ENCODE results near the gene CEP85.

The CEP85 gene

GRCh38 chr1:26278303-26278702 lies 44.3 kb downstream of the CEP85 start:
- Histone ChIP-seq H3K36me3 (ENCODE audit: insufficient read depth) (no peaks in the 10 kb centered on the region; the same call in 1 of the 2 replicates), H3K4me3 (IDR thresholded peaks at IDR 0.05; ENCODE audit: insufficient read depth, low read depth, low read length) (no peak overlapping the region), H3K9ac (no peak overlapping the region), H4K20me1 (ENCODE audit: insufficient read depth) (no peaks in the 10 kb centered on the region), H3K79me2 (ENCODE audit: insufficient read depth, low read depth) (no peaks in the 10 kb centered on the region; the same call in 1 of the 2 replicates), H3K4me2 (no peak overlapping the region), H3K27me3 (ENCODE audit: insufficient read depth, low read depth) (no peaks in the 10 kb centered on the region), H3K27ac (no peak overlapping the region), H3K4me1 (ENCODE audit: low read depth, poor library complexity, severe bottlenecking) (peaks cover 47% of the 10 kb centered on the region), H2AFZ (ENCODE audit: low read depth) (no peak overlapping the region)
- TF ChIP-seq CTCF (conservative IDR thresholded peaks at IDR 0.05; ENCODE audit: low read depth, low read length), result no peak

DNA sequence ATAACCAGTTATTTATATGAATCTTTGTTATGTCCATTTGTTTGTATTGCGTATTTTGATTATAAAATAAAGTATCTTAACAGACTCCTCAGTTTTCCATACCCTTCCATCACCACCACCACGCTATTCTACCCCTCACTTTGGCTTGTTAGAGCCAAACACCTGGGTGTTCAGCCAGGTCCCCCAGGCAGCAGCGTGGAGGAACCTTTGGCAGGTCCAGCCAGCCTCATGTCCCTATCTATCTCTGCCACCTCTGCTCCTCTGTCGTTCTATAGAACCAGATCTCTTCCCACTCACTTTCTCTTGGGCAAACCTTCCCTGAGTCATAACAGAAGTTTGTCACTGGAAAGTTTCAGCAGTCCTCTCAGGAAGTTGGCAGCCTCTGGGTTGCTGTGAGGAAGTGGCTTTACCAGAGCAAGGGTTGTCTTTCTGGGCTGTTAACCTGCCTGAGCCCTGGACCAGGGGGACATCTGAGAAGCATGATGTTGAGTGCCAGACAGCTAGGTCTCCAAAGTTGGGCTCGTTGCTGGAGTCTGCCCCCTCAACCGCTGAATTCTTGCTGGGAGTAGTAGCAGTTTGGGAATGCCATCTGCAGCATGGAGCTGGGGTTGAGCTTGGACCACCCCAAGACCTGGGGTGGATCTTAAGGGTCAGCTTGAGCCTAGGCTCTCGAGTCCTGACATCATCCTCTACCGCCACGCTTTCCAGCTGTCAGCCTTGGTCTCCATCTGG lies 44.9 kb downstream of the CEP85 start:
- peak overlapping the region; percentile 40; the same call in 1 of the 2 replicates for H3K27ac ChIP-seq
- no peaks in the 10 kb centered on the region; the same call in 1 of the 2 replicates for H3K79me2 ChIP-seq (ENCODE audit: insufficient read depth, low read depth)
- no peaks in the 10 kb centered on the region for H4K20me1 ChIP-seq (ENCODE audit: insufficient read depth)
- no peak for TF ChIP-seq CTCF (conservative IDR thresholded peaks at IDR 0.05; ENCODE audit: low read depth, low read length)
- H2AFZ ChIP-seq (ENCODE audit: low read depth), result no peak overlapping the region
- H3K9ac ChIP-seq, result peak overlapping the region; percentile 59; the same call in 1 of the 2 replicates
- H3K4me1 ChIP-seq (ENCODE audit: low read depth, poor library complexity, severe bottlenecking), result peaks cover 47% of the 10 kb centered on the region
- peak overlapping the region; percentile 87 for H3K4me2 ChIP-seq
- H3K27me3 ChIP-seq (ENCODE audit: insufficient read depth, low read depth), result no peaks in the 10 kb centered on the region
- no peak overlapping the region for H3K4me3 ChIP-seq (IDR thresholded peaks at IDR 0.05; ENCODE audit: insufficient read depth, low read depth, low read length)
- H3K36me3 ChIP-seq (ENCODE audit: insufficient read depth), result no peaks in the 10 kb centered on the region; the same call in 1 of the 2 replicates

DNA sequence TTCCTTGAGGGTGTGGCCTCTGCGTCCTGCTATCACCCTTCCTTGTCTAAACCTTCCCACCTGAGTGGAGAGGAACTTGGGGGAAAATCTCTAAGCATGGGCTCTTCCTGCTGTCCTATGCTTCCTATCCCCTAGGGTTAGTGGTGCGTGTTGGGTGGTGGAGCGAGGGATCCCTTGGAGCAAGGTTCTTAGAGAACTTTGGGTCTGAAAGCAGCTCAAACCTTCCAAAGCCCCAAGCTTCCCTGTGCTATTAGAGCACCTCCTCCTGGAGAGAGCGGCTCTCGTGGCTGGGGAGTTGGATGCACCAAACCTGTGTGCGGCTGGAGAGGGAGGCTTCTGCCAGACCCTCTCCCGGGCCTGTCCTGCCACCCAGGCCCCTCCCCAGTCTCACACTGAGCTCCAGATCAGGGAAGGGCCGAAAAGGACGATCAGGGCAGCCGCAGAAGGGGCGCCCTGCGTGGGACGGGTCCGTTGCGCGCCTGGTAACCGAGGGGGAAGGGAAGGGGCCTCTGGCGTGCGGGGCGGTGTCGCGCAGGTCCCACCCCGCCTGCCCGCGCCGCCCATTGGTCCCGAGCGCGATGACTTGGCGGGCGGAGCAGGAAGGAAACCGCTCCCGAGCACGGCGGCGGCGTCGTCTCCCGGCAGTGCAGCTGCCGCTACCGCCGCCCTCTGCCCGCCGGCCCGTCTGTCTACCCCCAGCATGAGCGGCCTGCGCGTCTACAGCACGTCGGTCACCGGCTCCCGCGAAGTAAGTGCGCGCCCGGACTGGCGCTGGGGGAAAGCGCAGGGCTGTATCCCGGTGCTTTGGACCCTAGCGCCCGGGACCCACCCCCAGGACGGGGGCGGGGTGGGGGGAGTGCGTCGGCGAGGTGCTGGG lies 45.7 kb downstream of the CEP85 start, which contains the start of gene SH3BGRL3:
Gene SH3BGRL3 (plus strand): TSS at position 631 of the 877 bp plus-strand sequence. CDS start 70 bp downstream, at position 701.
- no peaks in the 10 kb centered on the region; the same call in 1 of the 2 replicates for H3K36me3 ChIP-seq (ENCODE audit: insufficient read depth)
- H2AFZ ChIP-seq (ENCODE audit: low read depth), result peak within 1 kb of the TSS; percentile 69
- H3K79me2 ChIP-seq (ENCODE audit: insufficient read depth, low read depth), result no peaks in the 10 kb centered on the region; the same call in 1 of the 2 replicates
- peak within 1 kb of the TSS; percentile 59 for H3K9ac ChIP-seq
- H3K27ac ChIP-seq, result peak within 1 kb of the TSS; percentile 40
- H3K4me3 ChIP-seq (IDR thresholded peaks at IDR 0.05; ENCODE audit: insufficient read depth, low read depth, low read length), result peak within 1 kb of the TSS; percentile 88
- H3K4me1 ChIP-seq (ENCODE audit: low read depth, poor library complexity, severe bottlenecking), result peaks cover 43% of the 10 kb centered on the region
- H4K20me1 ChIP-seq (ENCODE audit: insufficient read depth), result no peaks in the 10 kb centered on the region
- H3K4me2 ChIP-seq, result peak within 1 kb of the TSS; percentile 87
- no peaks in the 10 kb centered on the region for H3K27me3 ChIP-seq (ENCODE audit: insufficient read depth, low read depth)
- TF ChIP-seq CTCF (conservative IDR thresholded peaks at IDR 0.05; ENCODE audit: low read depth, low read length), result 0 out of 2 replicates have a peak, but pooled peaks have one; percentile 21

GRCh38 chr1:26280333-26281042 lies 46.5 kb downstream of the CEP85 start:
- Histone ChIP-seq H3K27me3 (ENCODE audit: insufficient read depth, low read depth) (no peaks in the 10 kb centered on the region), H3K36me3 (ENCODE audit: insufficient read depth) (no peaks in the 10 kb centered on the region; the same call in 1 of the 2 replicates), H3K4me1 (ENCODE audit: low read depth, poor library complexity, severe bottlenecking) (peaks cover 35% of the 10 kb centered on the region), H2AFZ (ENCODE audit: low read depth) (peak overlapping the region; percentile 69), H3K4me2 (peak overlapping the region; percentile 87; the same call in 1 of the 2 replicates), H3K27ac (peak overlapping the region; percentile 40), H3K79me2 (ENCODE audit: insufficient read depth, low read depth) (no peaks in the 10 kb centered on the region; the same call in 1 of the 2 replicates), H3K4me3 (IDR thresholded peaks at IDR 0.05; ENCODE audit: insufficient read depth, low read depth, low read length) (peak overlapping the region; percentile 28), H4K20me1 (ENCODE audit: insufficient read depth) (no peaks in the 10 kb centered on the region), H3K9ac (peak overlapping the region; percentile 59)
- TF ChIP-seq CTCF (conservative IDR thresholded peaks at IDR 0.05; ENCODE audit: low read depth, low read length), result no peak

All from KMS-11 (cell line).